HG03108 (cell line): ENCODE results near the gene PRR36.
"Not testable (repeated sequence)": the region's sequence is repeated elsewhere in the genome, so short reads cannot be mapped to it uniquely, and the experiment has no call there.

Experiments
- ATAC-seq: cut with Tn5 transposase; IDR thresholded peaks from one replicate; pipeline ENCODE4 v1.9.1; 2021; ENCODE audit warnings: moderate library complexity; ENCODE audit not compliant: unreplicated experiment

Gene PRR36

GRCh38 chr19:7900401-7900870 is 26.2 kb upstream of the PRR36 start:
- ATAC-seq: no peak

- ATAC-seq: no peak
Observed at GRCh38 chr19:7899751-7900378, 25.7 kb upstream of the PRR36 start.

GRCh38 chr19:7898967-7899366 is 24.8 kb upstream of the PRR36 start:
- no peak for ATAC-seq

DNA sequence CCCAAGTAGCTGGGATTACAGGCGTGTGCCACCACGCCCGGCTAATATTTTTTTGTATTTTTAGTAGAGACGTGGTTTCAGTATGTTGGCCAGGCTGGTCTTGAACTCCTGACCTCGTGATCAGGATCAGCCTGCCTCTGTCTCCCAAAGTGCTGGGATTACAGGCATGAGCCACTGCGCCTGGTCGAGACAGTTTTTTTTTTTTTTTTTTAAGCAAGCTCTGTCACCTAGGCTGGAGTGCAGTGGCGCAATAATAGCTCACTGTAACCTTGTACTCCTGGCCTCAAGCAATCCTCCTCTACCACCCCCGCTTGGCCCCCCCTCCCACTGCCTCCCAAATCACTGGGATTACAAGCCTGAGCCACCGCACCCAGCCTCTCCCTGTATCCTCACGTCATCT is 23.1 kb upstream of the PRR36 start:
- no peak for ATAC-seq

GRCh38 chr19:7895565-7895964 is 21.4 kb upstream of the PRR36 start:
- no peak for ATAC-seq

- ATAC-seq: no peak
Observed at GRCh38 chr19:7894612-7895309, 20.6 kb upstream of the PRR36 start.

DNA sequence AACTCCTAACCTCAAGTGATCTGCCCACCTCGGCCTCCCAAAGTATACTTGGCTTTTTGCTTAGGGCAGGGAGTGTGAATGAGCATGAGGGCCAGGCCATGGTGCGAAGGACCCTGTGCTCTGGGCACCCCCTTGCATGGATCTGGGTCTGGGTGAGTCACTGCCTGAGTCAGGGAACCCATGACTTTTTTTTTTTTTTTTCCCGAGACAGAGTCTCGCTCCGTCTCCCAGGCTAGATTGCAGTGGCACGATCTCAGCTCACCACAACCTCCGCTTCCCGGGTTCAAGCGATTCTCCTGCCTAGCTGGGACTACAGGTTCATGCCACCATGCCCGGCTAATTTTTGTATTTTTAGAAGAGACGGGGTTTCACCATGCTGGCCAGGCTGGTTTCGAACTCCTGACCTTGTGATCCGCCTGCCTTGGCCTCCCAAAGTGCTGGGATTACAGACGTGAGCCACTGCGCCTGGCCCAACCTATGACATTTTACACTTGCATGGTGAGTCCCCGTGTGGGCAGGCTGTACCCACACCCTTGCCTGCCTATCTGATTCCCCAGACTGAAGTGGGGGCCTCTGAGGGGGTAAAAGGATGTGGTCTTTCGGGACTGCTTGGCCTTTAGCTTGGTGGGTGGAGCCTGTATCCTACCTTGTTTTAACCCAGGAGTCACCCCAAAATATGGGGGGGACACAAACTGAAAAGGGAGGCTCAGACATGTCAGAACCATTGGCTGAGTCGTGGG is 19.3 kb upstream of the PRR36 start:
- ATAC-seq: not testable (repeated sequence)

GRCh38 chr19:7888826-7889217 is 14.6 kb upstream of the PRR36 start:
- ATAC-seq: no peak

DNA sequence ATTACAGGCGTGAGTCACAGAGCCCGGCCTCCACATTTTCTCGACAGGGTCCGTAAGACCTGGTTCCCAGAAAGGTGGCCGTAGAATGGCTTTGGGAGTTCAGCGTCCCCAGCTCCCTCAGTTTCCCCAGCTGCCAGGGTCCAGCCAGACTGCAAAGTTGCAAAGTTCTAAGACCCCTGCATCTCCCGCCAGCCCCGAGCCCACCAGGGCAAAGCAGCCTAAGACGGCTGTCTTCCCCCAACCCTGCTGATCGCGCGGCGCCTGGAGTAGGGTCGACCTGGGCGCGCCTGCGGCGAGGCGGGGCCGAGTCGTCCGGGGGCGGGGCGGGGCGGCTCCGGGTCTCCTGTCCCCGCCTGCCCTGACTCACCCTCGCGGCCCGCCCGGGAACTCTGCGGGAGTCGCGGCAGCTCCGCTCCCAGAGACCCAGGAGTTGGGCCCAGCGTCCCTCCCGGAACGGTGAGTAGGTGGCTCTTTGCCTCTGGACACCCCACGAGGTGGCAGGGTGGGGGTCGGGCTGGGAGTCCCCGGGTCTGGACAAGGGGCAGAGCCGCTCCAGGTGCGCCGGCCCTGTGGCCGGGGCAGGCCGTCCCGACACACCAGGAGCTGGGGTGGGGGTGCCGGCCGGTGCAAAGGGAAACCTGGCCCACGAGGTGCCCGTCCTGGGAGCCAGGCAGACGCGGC is 14.1 kb upstream of the PRR36 start, which contains the start of gene LRRC8E:
LRRC8E (plus strand) TSS at position 366 of the 681 bp plus-strand sequence. CDS start 7,094 bp downstream, outside the sequence.
- ATAC-seq: no peak

GRCh38 chr19:7887408-7888144 is 13.4 kb upstream of the PRR36 start:
- no peak for ATAC-seq

DNA sequence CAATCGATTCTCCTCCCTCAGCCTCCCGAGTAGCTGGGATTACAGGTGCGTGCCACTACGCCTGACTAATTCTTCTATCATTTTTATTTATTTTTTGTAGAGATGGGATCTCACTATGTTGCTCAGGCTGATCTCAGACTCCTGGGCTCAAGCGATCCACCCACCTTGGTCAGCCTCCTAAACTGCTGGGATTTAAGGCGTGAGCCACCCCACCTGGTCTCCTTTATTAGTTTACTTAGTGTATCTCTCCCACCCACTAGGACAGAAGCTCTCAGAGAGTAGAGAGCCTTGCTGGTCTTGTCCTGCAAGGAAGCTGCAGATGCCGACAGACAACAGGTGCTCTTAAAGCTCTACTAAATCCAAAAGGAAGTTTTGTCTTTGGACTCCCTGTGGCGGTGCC is 11.6 kb upstream of the PRR36 start:
- ATAC-seq: no peak

GRCh38 chr19:7883796-7884570 is 9.8 kb upstream of the PRR36 start:
- ATAC-seq: no peak

- no peak for ATAC-seq
Observed at GRCh38 chr19:7883105-7883504, 8.9 kb upstream of the PRR36 start.

DNA sequence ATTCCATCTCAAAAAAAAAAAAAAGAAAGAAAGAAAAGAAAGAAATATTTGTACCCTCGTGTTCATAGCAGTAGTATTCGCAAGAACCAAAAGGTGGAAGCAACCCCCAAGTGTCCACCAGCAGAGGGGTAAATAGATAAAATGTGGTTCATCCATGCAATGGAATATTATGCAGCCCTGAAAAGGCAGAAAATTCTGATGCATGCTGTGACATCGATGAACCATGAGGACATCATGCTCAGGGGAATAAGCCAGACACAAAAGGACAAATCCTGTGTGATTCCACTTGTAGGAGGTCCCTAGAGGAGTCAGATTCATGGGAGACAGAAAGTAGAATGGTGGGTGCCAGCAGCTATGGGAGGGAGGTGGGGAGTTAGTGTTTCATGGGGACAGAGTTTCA is 7.7 kb upstream of the PRR36 start:
- ATAC-seq: no peak

- ATAC-seq: no peak
Observed at GRCh38 chr19:7879836-7880235, 5.6 kb upstream of the PRR36 start.

GRCh38 chr19:7879111-7879807 is 5.1 kb upstream of the PRR36 start:
- no peak for ATAC-seq

- ATAC-seq: no peak
Observed at GRCh38 chr19:7877249-7877836, 3.2 kb upstream of the PRR36 start.

- ATAC-seq: no peak
Observed at GRCh38 chr19:7874897-7875273, 695 bp upstream of the PRR36 start.
